Ureter (tissue), 1 donor: ENCODE results near the gene WNK2. TPM values are rescaled to one million over a fixed set of nuclear protein-coding genes. Genes with fewer than 3 reads are reported as not detected.

Source experiments
- DNase-seq: peaks from one replicate; pipeline ENCODE4 v3.0.0-alpha.2; 2020; ENCODE audit warnings: low spot score
- total RNA-seq: library from RNA; stranded (reverse); gene quantifications from one replicate; pipeline ENCODE4 v1.2.4, GENCODE V29; 2023
- donor health status: DM: yes; HTN: yes; CAD: no.

The WNK2 gene
- total RNA-seq, 1 donor from 2014 or later = 40.0 TPM

DNA sequence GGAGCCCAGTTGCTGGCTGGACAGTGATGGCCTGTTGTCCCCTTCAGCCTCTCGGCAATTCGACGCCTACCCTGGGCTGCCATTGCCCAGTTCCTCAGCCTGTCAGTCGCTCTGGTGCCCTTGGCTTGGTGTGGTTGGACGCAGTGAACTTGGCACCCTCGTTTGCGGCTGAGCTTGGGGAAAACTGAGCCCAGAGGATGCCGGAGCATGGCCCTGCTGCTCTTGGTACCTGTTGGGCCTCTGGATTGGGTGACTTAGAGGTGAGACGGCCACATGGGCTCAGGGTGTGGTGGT lies 16.5 kb downstream of the WNK2 start:
- DNase-seq = no peak

DNA sequence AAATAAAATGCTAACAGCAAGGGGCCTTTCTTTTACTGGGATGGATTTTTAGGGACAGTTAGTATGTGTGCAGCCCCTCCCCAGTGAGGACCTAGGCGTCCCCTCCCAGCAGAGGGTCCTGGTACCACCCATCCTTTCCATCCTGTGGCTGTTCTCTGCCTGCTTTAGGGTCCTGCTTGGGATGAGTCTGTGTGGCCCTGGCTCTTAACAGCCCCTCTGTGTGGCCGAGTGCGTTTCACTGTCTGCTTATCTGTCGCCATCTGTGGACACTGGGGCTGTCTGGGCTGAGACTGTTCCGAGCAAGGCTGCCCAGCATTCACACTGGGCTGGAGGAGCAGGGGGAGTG lies 17.0 kb downstream of the WNK2 start:
- DNase-seq = no peak

DNA sequence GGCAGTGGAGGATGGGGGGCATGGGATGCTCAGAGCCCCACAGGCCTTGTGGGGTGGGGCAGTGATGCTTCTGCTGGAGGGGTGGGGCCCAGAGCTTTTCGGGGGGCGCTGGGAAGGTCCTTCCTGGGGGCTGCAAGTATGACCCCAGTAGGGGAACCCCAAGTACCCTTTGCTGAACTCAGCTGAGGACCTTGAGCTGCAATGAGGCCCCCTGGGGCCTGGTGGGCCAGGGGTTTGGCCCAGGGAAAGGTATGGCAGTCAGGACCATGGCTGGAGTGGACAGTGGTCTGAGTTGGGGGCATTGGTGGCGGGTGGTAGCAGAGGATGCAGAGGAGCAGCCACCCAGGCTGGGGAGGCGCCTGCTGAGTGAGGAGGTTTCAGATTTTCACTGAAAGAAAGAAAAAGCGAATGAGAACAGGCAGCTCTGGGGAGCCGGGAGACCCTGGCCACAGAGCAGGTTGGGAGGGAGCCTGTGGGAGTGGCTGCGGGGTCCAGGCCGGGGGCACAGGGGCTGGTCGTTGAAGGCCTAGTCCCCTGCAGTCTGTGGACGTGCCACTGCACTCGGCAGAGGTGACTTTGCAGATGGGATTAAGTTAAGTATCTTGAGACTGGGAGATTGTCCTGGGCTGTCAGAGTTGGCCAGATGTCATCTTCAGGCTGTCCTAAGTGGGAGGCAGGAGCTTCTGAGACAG lies 19.2 kb downstream of the WNK2 start:
- DNase-seq = no peak

DNA sequence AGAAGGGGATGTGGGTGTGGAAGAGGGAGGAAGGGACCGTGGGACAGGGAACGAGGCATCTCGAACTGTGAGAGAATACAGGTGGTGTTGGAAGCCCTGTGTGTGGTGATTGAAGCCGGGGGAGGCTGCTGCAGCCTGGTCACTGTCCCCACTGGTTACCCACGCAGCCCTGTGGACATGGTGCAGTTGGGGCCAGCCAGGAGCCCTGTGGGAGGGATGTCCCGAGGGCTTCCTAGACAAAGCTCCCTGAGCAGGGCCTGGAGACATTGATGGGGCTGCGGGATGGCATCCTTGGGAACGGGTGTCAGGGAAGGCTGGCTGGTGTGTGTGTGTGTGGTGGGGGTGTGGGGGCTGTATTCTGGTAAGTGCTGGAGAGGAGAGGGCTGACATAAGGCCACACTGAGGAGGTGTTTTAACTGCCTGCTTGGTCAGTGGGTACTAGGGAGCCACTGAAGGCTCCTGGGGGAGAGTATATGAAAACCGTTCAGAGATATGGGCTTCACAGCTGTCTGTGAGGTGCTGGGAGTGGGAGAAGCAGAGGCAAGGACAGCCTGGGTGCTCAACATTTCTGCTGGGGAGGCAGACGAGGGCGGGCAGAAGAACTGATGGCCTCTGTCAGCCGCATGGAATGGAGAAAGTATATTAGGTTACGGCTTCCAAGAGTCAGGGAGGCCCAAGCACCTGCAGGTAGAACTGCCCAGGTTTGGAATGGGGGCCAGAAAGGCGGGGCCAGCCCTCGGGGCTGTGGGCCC lies 20.0 kb downstream of the WNK2 start:
- no peak for DNase-seq

DNA sequence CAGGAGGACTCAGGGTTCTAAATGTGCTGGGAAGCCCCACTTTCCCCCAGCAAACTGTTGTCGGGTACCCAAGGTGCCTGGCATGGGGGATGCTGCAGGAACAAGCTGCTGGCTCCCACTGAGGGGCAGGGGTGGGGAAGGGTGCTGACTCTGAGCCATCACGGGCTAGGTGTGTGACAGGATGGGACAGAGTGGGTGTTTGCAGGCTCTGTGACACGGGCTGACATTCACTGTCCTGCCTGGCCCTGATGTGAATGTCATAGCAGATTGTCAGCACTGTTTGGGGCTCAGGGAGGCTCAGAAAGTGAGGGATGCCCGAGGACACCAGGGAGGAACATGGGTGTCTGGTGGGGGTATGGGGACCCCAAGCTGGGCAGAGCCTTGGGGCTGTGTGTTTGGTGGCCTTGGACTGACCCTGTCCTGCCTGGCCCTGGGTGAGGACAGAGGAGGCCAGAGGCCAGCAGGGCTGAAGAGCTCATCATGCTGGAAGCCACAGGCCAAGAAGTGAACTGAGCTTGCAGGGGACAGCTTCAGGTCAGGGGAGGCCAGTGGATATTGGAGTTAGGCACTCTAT lies 20.6 kb downstream of the WNK2 start:
- no peak for DNase-seq

DNA sequence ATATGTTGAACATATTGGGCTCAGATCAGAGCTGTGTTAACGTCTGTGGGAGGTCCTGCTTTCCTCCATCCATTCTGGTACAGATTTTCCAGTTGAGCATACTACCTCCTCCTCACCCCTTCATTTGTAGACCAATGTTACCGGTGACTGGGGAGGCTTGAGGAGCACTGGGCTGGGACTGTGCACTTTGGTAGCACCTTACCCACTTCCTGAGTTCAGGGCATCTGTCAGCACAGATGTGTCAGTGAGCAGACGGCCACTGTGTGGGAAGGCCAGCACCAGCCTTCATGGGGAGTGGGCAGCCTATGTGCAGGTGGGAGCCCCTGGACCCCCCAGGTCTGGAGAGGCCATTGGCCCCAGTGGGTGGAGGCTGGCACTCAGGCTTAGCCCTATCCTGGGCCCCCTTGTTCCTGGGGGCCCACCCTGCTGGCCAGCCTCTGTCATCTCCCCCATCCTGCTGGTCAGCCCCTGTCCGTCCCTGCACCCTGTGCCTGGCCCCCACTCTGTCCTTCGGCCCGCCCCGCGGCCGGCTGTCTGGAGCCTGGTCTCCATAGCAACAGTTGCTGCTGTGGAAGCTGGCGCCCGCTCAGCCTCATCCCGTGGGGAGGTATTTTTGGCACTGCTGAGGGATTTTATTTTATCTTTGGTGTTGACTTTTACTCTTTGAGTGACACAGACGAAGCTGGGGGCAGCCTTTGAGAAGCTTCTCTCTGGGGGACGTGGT lies 21.3 kb downstream of the WNK2 start:
- no peak for DNase-seq

DNA sequence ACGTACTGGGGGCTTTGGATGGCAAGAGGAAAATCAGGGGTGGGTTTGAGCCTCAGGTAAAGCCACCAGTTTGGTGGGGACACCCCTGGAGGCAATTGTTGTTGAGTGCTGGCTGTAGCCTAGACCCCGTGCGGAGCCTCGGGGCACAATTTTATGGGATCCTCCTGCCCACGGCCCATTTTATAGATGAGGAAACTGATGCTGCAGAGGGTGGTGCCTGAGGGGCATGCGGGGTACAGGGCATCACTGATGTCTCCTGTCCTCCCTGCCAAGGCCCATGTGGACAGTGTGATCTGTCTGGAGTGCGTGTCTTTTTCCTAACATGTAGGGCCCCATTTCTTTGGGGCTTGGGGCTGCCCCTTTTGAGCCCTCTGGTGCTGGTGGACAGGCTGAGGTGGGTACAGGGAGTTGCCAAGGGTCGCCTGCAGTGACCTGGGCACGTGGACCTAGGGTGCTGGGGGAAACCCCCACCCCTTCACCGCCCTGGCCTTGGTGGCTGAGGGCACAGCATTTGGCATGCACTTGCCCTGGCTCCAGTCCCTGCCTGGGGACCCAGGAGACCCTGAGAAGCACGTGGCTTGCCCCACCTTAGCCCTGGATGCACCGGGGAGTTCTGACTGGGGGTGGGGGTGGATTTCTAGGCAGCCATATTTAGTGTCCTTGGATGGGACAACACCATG lies 22.1 kb downstream of the WNK2 start:
- no peak for DNase-seq

DNA sequence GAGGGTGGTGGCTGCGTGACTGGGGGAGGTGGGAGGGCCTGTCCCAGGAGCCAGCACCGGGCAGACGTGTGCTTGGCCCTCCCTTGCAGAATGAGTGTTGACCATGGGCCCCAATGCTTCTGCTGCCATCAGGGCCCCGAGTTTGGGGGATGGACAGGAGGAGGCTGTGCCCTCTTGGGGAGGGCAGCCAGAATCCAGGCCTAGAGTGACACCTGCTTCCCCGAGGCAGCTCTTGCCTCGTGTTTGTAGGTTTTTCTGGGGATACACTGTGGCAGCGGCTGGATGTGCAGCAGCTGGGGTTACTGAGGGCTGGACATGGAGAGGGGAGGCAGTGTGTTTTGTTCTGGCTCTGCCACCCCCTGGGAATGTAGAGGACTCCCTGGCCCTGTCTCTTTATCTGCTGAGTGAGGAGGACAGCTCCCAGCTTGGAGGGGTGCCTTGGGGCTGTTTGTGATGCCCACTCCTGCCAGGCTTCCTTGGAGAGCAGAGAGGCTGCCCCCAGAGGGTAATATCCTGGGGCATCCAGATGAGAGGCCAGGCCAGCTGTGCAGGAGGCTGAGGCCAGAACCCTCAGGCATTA lies 22.7 kb downstream of the WNK2 start:
- no peak for DNase-seq

DNA sequence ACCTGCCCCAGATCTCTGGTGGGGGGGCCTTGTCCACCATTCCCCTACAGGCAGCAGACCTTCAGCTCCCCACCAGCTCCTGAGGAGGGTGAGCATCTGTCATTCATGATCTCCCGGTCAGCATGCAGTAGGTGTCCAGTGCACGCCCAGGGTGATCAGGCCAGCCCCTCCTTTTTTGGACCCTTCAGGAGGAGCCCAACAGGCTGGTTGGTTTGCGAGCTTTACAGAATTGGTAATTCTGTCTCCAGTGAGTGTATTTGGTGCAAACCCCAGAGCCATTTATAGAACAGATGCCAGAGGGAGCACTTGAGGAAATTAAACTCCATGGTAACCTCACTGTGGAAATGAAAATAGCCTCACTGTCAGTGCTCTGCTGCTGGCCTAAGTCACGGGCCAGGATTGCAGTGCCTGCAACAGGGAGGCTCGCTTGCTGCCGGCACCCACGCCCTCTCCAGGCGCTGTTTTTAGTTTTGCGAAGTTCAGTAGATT lies 23.4 kb downstream of the WNK2 start:
- no peak for DNase-seq

DNA sequence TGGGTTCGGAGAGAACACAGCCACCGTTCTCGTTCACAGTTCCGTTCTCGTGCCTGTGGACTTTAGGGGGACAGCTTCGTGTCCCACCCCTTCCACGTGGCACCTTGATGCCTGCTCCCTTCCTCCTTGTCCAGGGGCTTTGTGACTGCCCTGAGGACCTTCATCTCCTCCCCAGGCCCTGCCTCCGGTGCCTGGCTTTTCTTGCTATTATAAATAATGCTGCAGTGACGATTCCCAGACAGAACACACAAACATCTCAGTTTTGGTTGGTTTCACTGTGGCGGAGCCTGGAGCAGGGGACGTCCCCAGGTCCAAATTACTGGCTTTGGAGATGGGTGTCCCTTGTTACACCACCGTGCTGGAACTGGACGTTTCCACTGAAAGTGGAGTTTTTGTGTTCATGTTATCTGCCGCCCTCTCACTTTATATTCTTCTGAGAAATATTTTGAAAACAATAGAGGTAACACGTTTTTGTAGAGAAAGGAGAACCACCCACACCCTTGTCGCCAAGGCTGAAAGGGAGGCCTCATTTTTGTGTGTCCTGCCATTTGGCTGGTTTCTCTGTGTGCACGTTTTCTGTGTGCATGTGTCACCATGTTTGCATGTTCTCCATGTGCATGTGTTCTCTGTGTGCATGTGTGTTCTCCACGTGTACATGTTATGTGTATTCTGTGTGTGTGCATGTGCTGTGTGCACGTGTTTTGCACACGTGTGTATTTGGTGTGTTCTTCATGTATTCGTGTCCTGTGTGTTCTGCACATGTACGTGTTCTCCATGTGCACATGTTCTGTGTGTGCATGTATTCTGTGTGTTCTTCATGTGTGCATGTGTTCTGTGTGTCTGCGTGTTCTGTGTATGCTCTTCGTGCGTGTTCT lies 24.2 kb downstream of the WNK2 start:
- no peak for DNase-seq

DNA sequence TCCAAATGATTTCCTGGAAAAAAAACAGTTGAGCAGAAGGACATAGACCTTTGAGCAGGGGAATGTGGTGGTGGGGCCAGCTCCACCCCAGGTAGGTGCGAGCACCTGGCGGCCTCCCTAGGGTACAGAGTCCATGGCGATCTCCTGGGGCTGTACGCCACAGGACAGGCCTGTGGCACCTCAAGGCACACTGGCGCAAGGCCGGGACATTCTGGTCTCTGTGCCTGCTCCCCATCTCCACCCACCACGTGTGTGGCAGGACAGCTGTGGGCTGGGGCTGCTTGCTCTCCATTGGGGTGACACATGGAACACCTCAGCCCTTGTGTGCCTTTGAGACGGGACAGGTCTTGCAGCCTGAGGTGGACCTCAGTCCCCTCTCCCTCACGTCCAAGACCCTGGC lies 25.2 kb downstream of the WNK2 start:
- no peak for DNase-seq

DNA sequence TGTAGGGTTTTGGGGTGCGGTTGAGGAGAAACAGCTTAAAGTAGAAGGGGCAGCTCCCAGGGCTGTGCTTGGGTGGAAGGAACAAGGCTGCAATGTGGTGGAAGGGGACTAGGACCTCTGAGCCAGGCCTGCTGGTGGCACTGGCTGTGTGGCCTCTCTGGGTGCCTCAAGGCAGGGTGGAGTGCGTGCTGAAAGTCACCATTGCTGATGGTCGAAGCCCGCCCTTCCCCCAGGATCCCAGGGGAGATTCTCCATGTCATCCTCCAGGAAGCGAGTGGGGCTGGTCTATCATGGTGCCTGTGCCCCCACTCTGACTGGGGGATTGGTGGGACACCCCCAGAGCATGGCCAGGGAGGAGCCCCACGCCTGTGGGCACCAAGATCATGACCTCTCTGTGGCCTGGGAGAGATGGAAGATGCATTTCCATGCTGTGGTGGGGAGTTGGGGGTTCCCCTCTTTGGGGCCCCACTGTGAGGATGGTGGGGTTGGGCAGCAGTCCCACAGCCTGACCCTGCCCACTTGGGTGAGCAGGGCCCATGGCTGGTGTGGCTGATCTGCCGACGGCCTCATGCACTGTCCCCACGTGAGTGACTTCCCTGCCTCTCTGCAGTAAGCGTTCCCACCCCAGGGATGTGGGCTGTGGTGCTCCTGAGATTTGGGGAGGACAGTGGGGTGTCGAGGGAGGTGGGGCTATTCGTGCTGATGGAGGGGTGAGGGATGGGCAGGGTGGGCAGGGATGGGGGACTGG lies 25.8 kb downstream of the WNK2 start:
- DNase-seq = no peak

DNA sequence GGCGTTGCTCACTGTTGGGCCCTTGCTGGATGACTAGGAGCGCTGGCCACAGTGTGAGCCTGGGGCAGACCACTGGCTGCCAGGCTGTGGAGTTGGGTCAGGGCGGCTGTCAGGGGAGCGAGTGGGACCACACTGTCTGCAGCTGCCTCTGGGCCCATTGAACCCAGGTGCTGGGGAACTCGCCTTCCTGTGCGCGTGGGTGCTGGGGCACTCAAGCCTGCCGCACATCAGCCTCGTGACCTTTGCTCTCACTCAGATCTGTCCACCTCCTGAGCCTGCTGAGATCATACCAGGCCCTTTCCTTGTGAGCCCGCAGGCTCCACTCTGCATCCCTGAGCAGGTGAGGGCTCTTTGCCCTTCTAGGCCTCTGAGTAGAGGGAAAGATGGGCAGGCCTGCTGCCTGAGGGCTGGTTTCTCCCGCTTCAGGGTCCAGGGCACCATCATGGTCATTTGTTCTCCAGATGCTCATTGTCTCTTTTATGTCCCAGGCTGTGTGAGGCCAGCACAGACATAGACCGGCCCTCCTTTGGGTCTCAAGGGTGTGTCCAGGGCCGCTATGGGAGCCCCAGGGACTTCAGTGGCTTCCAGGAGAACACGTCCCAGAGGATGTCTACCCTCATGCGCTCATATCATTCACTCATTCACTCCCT lies 26.5 kb downstream of the WNK2 start:
- DNase-seq = no peak

DNA sequence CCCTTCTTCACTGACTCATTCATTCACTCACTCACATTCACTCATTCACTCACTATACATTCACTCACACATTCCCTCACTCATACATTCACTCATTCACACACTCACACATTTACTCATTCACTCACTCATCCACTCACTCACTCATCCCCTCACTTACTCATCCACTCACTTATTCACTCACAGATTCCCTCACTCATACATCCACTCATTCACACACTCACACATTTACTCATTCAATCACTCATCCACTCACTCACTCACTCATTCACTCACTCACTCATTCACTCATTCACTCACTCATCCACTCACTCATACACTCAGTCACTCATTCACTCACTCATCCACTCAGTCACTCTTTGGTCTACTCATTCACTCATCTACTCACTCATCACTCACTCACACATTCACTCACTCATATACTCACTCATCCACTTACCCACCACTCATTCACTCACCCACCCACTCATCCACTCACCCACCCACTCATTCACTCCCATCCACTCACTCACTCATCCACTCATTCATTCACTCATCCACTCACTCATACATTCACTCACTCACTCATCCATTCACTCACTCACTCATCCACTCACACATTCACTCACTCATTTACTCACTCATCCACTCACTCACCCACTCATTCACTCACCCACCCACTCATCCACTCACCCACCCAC lies 27.2 kb downstream of the WNK2 start:
- DNase-seq = no peak

DNA sequence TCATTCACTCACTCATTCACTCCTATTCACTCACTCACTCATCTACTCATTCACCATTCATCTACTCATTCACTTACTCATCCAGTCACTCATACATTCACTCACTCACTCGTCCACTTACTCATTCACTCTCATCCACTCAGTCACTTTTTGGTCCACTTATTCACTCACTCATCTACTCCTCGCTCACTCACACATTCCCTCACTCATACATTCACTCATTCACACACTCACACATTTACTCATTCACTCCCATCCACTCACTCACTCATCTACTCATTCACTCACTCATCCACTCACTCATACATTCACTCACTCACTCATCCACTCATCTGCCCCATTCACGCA lies 27.7 kb downstream of the WNK2 start:
- DNase-seq = no peak

DNA sequence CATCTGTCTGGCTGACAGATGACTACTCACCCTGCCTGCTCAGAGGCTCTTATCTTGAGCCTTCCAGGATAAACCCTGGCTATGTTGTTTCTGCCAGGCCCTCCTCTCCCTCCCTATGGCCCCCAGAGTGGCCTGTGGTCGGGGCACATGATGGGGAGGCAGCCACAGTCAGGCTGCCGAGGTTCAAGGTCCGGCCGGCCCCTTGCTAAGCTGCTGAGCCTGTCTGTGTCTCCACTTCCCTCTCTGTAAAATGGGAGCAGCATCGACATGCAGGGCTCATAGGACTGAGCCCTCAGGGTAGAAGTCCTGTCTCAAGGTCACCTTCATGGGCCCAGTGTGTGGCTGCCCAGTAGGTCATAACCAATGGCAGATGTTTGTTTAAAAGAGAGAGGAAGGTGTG lies 28.5 kb downstream of the WNK2 start:
- no peak for DNase-seq

DNA sequence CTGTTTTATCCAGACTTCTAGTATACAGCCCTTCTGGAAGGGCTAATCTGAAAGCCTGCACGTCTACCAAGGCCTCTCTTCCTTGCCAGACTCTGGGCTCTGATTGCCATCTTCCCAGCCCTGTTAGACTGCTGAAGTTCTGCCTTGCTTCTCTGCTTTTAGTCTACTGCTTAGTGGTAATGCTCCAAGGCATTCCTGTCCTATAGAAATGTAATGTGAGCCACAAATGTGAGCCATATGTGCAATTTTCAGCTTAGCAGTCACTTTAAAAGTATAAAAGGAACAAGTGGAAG lies 32.1 kb downstream of the WNK2 start:
- no peak for DNase-seq

DNA sequence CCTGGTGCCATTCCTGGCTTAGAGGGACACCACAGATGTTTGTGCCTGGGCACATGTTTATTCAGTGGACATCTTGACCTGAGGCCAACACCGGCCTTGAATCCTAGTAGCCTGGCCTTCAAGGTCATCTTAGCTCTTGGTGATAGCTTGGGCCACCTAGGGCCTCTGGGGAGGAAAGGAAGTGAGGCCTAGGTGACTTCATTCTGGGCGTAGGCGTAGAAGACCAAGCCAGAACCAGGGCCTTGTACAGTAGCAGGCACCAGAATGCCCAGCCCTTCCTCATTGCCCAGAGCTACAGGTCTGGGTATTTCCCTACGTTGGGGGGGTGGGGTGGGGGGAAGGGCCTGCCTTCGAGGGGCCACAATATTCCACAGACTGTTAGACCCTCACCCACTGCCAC lies 33.8 kb downstream of the WNK2 start:
- DNase-seq = no peak

DNA sequence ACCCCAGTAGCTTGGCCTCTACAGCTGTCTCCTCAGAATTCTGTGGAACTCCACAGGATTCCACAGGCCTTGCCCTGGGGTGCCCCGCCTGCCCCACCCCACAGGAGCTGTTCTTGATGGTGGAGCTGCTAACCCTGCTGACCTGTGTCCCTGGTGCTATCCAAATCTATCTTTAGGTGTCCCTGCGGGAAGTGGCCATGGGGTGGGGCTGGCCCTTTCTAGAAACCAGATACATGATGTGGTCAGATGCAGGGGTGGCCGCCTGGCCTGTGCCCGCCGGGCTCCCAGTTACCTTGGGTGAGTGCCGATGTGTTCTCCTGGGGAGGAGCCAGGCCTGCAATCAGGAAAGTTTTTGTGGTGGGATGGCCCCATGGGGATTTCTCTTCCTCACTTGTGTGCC lies 34.2 kb downstream of the WNK2 start:
- DNase-seq = no peak
